NCI-H345 (cell line): ENCODE measurements around the gene SLC24A4.

Source experiments
- DNase-seq: peaks from one replicate; lab custom pipeline; 2025; lab: John Stamatoyannopoulos, UW

Gene SLC24A4

DNA sequence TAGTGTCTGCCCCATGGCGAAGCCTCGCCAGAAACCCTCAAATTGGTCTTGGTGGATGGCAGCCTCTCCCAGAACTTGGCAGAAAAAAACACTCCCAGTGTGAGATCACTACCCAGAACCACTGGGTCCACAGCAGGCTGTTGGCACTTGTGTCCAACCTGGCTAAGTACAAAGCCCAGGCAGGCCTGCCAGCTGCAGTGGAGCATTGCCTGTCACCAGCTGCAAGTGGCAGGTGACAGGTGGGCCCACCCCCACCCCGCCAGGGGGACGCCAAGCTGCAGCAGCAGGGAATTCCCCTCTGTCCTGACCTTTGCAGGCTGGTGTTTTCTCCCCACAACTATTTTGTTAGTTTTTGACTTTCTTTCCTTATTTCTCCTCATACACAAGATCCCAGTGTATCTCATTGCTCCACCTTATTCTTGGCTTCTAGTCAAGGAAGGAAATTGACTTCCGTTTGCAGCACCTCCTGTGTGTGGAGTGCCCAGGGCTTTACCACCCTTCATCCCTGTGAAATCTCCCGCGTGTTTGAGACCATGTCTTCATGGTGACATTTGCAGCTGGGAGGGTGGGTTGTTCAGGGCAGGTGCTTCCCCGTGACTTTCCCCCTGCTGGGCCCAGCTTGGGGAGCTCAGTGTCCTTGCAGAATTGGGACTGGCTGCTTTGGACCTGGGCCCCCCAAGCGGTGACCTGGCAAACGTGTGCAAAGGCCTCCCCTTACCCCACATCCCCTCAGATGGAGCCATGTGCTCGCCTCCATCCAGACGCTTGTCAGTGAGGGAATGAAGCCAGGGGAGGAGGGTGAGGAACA, 116.8 kb downstream of the SLC24A4 start:
- peak; percentile 86 for DNase-seq

DNA sequence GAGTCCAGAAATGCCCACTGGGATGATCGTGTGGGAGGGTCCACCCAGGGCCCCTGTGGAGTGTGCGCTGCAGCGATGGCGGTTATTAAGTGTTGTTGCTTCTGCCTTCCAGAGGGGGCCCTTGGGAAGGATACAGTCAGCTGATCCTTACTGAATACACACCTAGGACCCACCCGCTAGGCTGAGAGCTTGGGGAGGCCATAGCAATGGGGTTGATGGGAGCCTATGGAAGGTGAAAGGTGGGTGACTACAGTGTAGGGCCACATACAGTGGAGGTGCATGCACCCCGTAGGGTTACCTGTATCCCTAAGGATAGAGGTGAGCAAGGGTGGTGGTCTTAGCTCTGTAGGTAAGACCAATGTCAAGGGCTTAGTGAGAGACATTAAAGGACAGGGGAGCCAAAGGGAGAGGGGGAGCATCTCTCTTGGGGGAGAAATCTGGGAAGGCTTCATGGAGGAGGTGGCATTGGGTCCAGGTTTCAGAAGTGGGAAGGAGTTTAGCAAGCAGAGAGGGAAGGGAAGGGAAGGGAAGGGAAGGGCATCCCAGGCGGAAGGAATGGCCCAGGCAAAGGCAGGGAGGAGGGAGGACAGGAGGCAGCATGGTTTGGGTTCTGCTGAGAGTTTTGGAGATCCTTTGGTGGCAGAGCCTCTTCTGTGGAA, 117.5 kb downstream of the SLC24A4 start:
- peak; percentile 24 for DNase-seq

DNA sequence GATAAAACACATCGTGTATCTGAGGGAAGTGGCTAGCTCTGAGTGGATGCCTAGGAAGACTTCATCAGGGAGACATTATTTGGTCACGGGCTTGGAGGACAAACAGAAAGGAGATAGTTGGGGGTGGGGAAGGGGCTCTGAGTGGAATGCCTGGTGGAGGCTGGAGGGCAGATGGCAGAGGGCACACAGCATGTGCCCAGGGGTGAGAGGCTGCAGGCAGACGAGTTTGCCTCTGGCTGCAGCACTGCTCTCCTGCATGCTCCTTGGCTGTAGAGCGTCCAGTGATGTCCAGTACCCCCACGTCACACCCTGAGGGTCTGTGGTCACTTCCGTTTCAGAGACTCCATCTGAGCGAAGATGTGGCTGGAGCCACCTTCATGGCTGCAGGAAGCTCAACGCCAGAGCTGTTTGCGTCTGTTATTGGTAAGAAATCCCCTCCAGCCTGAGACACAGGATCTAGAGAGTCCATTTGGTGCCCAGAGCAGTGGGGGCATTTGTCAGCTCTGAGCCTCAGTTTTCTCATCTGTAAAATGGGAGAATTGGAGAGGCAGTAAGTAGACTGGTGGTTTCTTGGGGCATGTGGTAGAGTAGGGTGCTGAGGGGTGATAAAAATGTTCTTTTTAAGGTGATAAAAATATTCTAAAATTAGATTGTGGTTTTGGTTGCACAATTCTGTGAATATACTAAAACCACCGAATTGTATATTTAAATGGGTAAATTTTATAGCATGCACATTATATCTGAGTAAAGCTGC, 119.0 kb downstream of the SLC24A4 start:
- no peak for DNase-seq

DNA sequence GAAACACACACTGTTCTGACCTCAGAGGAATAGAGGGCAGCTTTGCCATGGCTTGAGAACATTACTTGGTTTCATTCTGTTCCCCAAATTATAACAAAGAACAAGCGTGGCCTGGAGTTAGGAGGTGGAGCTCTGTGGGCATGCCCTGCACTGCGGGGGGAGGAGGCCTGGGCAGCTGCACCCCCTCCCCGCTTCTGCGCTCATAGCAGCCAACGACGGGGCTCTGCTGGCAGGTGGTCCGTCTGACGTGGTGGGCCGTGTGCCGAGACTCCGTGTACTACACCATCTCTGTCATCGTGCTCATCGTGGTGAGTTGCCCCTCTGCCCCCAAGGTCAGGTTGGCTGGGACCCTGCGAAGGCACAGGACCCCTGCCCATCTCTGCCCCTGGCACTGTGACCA, 120.2 kb downstream of the SLC24A4 start:
- DNase-seq, result no peak

DNA sequence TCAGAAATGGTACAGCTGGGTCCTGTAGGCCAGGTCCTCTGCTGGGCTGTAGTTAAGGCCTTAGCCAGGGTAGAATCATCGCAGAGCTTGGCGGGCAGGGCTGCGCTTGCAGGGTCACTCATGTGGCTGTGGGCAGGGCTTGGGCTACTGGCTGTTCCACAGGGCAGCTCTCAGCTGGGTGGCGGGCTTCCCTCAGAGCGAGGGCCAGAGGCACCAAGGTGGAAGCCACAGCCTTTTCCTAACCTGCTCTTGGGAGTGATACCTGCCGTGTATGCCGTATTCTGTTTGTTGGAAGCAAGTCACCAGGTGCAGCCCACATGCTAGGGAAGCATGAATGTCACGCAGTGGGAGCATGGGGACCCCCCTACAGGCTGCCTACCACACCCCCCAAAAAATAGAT, 120.8 kb downstream of the SLC24A4 start:
- no peak for DNase-seq

DNA sequence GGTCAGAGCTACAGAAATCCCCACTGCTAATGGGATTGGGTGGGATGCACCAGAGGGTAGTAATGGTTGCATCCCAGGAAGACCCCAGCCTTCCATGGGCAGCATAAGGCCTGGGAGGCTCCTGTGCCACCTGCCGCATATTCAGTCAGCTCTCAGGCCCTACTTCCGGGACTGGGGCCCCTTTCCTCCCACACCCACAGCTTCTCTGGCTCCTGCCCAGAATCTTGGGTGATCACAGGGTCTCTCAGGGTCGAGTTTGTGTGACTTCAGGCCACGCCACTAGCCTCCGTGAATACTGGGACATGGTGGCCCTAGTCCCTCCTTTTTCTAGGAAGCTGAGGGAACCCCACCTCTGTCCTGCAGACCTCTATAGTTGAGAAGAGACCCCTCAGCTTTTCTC, 123.8 kb downstream of the SLC24A4 start:
- DNase-seq, result no peak

DNA sequence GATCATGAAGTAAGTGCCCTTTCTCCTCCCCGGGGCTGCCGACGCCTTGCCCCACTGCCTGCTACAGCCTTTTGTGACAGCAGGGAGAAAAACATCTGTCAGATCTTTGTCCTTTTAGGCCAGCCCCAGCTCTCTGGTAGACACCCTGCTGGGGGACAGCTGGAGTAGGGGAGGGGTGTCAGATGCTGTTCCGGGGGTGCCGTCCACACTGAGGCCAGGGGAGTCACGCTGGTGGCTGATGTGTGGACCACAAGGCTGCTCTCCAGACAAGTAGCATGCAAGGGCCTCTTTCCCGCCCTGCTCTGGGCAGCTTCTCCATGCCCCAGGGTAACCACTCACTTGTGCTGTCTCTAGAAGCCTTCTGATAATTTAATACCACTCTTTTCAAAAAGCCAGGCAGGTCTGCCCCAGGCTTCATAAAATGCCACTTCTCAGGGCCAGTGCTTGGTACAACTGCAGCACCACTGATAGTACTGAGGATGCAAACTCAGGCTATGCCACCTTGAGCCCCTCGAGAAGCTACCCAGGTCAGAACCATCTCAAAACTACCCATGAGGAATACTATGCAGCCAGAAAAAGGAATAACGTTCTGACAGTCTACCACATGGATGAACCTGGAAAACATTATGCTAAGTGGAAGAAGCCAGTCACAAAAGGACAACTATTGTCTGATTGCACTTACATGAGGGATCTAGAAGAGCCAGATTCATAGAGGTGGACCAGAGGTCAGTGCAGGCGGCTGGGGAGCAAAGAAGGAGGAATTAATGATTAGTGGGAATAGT, 124.6 kb downstream of the SLC24A4 start:
- no peak for DNase-seq

DNA sequence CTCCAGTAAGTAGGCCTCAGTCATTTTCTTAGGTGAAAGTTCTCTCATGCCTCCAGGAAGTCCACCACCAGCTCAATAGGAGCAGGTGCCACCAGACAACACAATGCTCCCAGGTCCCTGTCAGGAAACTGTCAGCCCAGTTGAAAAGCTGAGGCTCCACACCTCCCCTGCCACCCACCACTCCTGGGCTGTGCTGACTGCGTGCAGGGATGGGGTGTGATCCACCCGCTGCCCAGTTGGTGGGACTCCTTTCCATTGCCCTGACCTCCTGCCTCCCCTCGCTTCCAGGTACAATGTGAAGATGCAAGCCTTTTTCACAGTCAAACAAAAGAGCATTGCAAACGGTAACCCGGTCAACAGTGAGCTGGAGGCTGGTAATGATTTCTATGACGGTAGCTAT, 125.8 kb downstream of the SLC24A4 start:
- DNase-seq, result no peak

DNA sequence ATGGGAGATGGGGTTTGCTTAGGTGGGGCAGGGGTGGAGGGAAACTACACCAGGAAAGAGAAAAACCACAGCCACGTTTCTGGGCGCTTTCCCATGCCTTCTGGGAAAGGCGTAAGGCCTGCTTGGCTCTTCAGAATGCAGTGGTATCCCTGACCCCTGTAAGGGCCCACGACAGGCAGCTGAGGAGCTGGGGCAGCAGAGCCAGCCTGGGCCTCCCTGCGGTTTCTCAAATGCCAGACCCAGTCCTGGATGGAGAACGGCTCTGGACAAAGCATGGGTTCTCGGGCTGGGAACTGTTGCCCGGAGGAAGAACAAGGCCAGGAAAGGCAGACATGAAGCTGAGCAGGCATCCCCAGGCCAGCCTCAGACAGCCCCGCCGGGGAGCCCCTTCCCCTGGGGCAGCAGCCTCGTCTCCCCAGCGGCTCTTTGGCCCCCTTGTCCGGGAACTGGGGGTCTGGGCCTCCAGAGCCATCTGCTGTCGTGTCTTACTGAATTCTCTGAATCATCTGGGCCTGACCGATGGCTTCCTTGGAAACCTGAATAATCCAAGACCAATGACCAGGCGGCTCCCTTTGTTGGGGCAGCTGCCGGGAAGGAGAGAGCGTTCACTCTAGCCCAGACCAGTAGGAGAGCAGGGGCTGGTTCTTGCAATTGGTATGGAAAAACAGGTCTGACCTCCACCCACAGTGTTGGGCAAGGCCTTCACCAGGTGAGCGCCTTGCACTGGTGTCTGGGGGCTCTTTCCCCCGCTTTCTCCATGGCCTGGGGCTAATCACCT, 126.6 kb downstream of the SLC24A4 start:
- no peak for DNase-seq

DNA sequence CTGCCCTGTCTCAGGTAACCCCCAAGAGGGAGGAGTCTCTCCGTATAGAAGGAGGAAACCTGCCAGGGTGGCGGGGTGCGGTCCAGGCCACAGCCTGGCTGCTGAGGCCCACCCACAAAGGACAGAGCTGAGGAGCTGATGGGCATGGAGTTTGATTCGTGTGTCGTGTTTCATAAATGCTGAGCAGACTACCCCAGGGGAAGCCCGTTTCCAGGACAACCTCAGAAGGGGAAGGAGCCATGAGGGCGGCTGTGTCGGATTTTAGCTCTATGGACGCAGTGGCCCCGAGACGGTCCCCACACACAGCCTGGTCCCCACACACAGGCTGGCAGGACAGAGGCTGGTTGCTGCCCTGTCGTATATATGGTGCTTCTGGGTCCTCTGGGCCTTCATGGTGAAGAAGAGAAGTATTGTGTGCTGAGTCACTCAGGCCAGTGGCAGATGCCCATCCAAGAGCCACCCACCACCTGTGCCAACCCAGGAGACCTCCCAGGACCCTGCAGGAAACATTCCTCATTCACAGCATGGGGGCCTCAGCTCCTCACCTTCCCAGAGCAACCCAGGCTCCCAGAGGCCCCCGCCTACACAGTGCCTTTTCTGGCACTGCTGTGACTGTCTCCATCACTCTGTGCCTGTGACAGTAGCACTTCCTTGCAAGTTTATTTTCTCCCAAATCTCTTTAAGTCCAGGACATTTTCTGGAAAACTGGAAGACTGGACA, 127.5 kb downstream of the SLC24A4 start:
- no peak for DNase-seq

DNA sequence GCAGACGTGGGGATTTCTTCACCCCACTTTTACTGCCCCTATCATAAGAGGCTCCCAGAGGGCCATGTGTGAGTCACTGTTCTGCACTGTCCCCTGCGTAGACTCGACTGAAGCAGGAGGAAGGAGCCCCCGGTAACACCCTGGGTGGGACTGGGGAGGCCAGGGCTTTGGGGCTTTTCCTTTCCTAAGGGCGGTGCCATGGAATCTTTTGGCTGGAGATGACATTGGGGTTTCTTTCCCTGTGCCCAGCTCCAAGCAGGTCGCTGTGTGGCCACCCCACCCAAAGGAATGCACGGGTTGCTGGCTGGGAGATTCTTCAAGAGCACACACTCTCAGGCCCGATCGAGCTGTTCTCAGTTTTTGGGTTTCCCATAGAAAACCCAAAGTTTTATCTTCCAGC, 128.3 kb downstream of the SLC24A4 start:
- DNase-seq, result no peak

DNA sequence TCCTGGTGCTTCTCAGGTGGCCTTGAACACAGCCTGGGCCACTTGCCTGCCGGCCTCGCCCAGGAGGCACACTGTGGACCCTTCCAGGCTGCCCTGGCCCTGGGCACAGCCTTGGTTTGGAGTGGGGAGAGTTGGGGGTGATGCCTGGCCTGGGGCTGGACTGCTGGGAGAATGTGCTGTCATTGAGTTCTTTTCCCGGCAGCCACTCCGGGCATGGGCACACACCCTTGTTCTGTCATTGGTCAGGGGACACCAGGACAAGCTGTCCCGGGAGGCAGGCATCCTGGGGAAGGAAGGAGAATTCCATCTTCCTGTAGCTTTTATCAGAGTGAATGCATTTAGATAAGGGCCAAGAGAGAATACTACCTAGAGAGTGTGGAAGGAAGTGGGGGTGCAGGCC, 128.8 kb downstream of the SLC24A4 start:
- DNase-seq, result no peak

DNA sequence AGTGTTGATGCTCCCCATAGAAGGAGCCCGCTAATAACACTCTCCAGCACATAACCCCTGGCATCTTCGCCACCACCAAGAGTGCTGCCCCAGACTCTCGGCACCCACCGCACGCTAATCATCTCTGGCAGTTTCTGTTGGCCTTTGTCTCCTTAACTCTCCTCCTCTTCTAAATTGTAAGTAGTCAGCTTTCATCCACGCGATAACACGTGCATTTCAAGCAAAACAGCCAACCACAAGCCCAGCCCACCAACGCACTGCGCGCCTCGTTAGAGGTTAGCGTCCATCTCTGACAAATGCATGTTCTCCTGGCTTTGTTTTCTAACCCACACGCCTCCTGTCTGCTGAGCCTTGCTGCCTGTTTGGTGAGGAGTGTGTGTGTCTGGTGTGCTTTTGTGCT, 129.5 kb downstream of the SLC24A4 start:
- no peak for DNase-seq

DNA sequence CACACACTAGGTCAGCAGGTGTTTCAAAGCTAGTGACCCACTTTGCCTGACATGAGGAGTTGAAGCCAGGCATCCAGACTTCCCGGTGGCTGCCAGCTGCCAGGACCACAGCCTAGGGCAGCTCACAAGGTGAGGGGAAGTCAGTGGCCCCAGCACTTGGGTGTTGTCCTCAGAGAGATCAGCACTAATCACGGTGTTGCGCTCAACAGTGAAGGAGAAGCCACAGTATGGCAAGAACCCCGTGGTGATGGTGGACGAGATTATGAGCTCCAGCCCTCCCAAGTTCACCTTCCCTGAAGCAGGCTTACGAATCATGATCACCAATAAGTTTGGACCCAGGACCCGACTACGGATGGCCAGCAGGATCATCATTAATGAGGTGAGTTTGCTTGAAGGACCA, 130.7 kb downstream of the SLC24A4 start:
- DNase-seq, result no peak

DNA sequence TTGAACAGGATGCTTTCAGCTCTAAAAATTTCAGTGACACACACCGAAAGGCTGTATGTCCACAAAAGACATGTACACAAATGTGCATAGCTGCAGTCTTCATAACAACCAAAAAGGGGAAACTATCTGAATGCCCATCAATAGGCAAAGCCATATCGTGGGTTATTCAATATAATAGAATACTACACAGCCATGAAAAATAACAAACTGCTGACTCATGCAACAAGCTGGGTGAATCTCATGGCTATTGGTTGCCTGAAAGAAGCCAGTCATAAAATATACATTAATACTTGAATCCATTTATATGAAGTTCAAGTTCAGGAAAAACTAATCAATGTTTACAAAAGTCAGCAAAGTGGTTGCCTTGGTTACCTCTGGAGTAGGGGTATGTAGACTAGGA, 132.3 kb downstream of the SLC24A4 start:
- no peak for DNase-seq

DNA sequence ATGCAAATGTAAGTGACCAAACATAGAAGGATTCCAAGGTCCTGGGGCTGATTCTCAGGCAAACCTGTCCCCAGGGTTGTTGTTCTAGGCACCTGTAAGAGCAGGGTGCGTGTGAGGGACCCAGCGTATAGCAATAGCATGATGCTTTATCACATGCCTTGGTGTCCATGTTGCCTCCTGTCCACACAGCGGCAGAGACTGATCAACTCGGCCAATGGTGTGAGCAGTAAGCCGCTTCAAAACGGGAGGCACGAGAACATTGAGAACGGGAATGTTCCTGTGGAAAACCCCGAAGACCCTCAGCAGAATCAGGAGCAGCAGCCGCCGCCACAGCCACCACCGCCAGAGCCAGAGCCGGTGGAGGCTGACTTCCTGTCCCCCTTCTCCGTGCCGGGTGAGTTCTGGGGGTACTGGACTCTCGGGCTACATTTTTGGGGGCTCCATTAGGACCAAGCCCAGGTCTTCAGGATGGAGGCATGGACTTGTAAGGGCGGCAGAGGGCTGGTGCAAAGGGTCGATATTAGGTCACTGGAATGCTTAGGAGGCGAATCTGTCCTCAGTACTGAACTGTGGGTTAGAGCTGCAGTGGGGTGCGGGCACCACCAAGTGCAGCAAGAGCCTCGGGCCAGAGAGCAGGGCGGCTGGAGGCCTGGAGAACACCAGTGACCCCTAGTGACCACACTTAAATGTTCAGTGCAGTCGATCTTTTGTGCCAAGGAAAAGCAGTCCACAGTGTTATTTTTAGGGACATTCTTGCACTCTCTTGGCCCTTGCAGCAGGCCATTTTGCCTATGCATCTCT, 133.4 kb downstream of the SLC24A4 start:
- peak; percentile 24 for DNase-seq

DNA sequence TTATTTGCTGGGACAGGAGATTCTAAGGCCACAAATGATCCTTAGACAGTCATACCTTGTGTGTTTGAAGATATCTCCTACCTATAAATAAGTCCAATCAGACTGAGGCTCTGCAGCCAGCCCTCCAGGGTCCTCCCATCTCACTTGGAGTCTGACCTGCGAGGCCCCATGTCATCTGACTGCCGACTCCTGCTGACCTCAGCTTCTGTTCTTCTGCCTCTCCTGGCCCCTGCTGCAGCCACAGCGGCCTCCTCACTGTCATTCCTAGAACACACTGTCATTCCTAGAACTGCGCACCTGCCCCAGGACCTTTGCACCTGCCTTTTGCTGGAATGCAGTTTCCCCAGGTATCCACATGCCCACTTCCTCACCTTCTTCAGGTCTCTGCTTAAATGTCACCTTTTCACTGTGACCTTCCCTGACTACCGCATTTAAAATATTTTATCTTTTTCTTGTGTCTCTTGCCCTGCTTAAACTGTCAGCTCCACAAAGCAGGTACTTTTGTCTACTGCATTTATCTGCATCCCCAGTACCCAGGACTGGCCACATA, 134.1 kb downstream of the SLC24A4 start:
- DNase-seq, result no peak

DNA sequence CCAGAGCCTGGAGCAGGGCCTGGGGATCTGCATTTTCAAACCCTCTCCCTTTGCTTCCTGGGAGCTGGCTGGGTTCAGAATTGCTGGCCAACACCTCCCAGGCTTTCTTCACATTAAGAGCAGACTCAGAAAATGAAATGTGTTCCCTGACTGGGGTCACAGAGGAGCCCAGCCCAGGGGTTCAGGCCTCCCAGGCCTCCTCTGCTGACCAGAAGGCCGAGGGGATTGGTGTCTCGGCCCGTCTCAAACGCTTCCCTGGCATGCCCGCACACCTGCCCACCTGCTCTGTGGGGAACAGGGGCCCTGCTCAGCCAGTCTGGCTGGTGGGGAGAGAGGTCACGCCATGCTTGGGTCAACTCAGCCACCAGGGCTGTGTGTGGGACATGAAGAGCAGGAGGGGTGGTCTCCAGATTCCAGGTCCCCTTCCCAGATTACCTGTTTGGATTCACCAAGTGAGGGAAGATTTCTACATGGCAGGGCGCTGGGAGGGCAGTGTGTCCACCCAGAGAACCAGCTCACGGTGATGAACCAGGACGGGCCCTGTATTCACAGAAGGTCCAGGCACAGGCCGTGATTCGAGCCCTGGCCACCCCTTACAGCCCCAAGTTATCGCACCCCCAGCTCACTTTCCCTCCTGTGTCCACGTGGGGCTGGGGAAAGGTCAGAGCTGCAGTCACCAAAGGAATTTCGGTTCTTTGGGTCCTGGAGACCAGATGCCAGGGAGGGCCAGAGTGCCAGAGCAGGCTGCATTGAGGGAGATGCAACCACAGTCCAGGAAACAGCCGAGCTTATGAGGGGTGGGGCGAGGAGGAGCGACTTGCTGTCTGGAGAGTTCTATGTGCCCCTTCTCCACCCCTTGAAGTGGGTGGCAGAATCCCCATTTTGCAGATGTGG, 135.4 kb downstream of the SLC24A4 start:
- DNase-seq, result no peak
